ENCODE data around the gene RUBCNL. TPM values are rescaled to one million over a fixed set of nuclear protein-coding genes. Genes with fewer than 3 reads are reported as not detected.

The RUBCNL gene
- polyA plus RNA-seq, 1 donor (not counting 4 experiments of a cell fraction or from before 2014, with no cell fraction given) = 0.12 TPM

- Histone ChIP-seq H3K27me3 (ENCODE audit: control insufficient read depth, extremely low read depth, insufficient read depth, low read length) (peaks cover 5% of the 10 kb centered on the region), H3K9ac (ENCODE audit: control insufficient read depth, extremely low read depth, insufficient read depth, low read length) (no peak overlapping the region), H3K4me1 (ENCODE audit: control insufficient read depth, extremely low read depth, insufficient read depth, low read length) (peaks cover 19% of the 10 kb centered on the region), H3K27ac (ENCODE audit: control insufficient read depth, insufficient read depth, low read length) (no peak overlapping the region), H4K20me1 (ENCODE audit: control insufficient read depth, extremely low read depth, insufficient read depth, low read length) (no peaks in the 10 kb centered on the region), H3K9me1 (ENCODE audit: control insufficient read depth, extremely low read depth, insufficient read depth, low read length) (no peaks in the 10 kb centered on the region), H3K4me3 (ENCODE audit: control insufficient read depth in 2 of 3, extremely low read depth in 1 of 3, insufficient read depth in 2 of 3, low read depth in 1 of 3, low read length in 3 of 3) (no peak overlapping the region), H3K4me2 (ENCODE audit: control insufficient read depth, extremely low read depth, insufficient read depth, low read depth, low read length) (no peak overlapping the region), H2AFZ (ENCODE audit: control insufficient read depth, low read length) (no peak overlapping the region), H3K79me2 (ENCODE audit: control insufficient read depth, insufficient read depth, low read length) (no peaks in the 10 kb centered on the region), H3K9me3 (ENCODE audit: control insufficient read depth, low read depth, low read length) (no peaks in the 10 kb centered on the region), H3K36me3 (ENCODE audit: control insufficient read depth in 2 of 2, extremely low read depth in 1 of 2, insufficient read depth in 2 of 2, low read length in 2 of 2) (no peaks in the 10 kb centered on the region)
- FAIRE-seq (no peak), DNase-seq (ENCODE audit: low read depth, low spot score) (no peak)
- dilution Hi-C loops (cut with MboI; ENCODE audit: extremely low pct_ligation_motif_present, low sequenced_read_pairs) = no loop called here
- TF ChIP-seq CTCF (optimal IDR thresholded peaks at IDR 0.05 in 1 of 3, IDR thresholded peaks at IDR 0.05 in 1 of 3, conservative IDR thresholded peaks at IDR 0.05 in 1 of 3; ENCODE audit: extremely low read depth in 1 of 3, insufficient read depth in 2 of 3, low read length in 3 of 3) = no peak
- TF ChIP-seq EZH2 (IDR thresholded peaks at IDR 0.05; ENCODE audit: low read length) = no peak
Observed at GRCh38 chr13:46293436-46293835, 93.6 kb downstream of the RUBCNL start.

Small RNAs within 50 kb of the gene (small RNA-seq; reads per million reads assigned to genes)
- gene RNU2-6P (ENCODE audit: insufficient read length in 3 of 3, low read depth in 3 of 3, low replicate concordance in 1 of 3) = 0.20 to 0.33 (median 0.25) reads per million in 3 experiments
- 0 reads per million in 3 experiments for gene RNU6-68P (ENCODE audit: insufficient read length in 3 of 3, low read depth in 3 of 3, low replicate concordance in 1 of 3)

Other genes with a start within 250 kb of the RUBCNL start
- gene LCP1, start 205.1 kb downstream of the RUBCNL start, polyA plus RNA-seq = 1.8 to 2.5 TPM (median 2.2 TPM) in 3 replicates
- 0.02 to 0.05 TPM in 2 of 3 replicates, not detected in the other for gene LRRC63, start 175.3 kb downstream of the RUBCNL start, polyA plus RNA-seq
- 9.6 to 16.2 TPM (median 11.1 TPM) in 3 replicates for gene LRCH1, start 165.9 kb upstream of the RUBCNL start, polyA plus RNA-seq

All from keratinocyte (primary cell).